Hepatocyte (in vitro differentiated cells): ENCODE data around the gene DNAJC1. TPM values are rescaled to one million over a fixed set of nuclear protein-coding genes. Genes with fewer than 3 reads are reported as not detected.

Source experiments
- DNase-seq: peaks from one replicate; pipeline ENCODE4 v3.0.0-alpha.2; 2016; ENCODE audit warnings: low spot score
- H2AFZ ChIP-seq: fragments of 200-600 bp; sonication (generic); 2 replicates; pipeline ENCODE4 v1.6.0; 2016; ENCODE audit warnings: antibody characterized with exemption, mild to moderate bottlenecking
- H3K27ac ChIP-seq: fragments of 200-600 bp; sonication (generic); 2 replicates; pipeline ENCODE4 v1.5.1; 2016; ENCODE audit warnings: mild to moderate bottlenecking
- H3K27me3 ChIP-seq: fragments of 200-600 bp; sonication (generic); 2 replicates; pipeline ENCODE4 v1.6.1; 2016
- H3K36me3 ChIP-seq: fragments of 200-600 bp; sonication (generic); replicated peaks from 2 replicates; pipeline ENCODE4 v1.5.1; 2016; ENCODE audit warnings: low read depth; ENCODE audit not compliant: insufficient read depth
- H3K4me1 ChIP-seq: fragments of 200-600 bp; sonication (generic); 2 replicates; pipeline ENCODE4 v1.5.1; 2016; ENCODE audit warnings: mild to moderate bottlenecking, moderate library complexity; ENCODE audit not compliant: insufficient read depth
- H3K4me2 ChIP-seq: fragments of 200-600 bp; sonication (generic); 2 replicates; pipeline ENCODE4 v1.6.0; 2016
- H3K4me3 ChIP-seq: fragments of 200-600 bp; sonication (generic); 2 replicates; pipeline ENCODE4 v1.5.1; 2016; ENCODE audit warnings: mild to moderate bottlenecking
- H3K79me2 ChIP-seq: fragments of 200-600 bp; sonication (generic); 2 replicates; pipeline ENCODE4 v1.6.0; 2017; ENCODE audit warnings: mild to moderate bottlenecking
- H3K9me2 ChIP-seq: fragments of 200-600 bp; sonication (generic); replicated peaks from 2 replicates; pipeline ENCODE4 v1.6.0; 2017; ENCODE audit warnings: mild to moderate bottlenecking; ENCODE audit not compliant: insufficient read depth
- H3K9me3 ChIP-seq: fragments of 200-600 bp; sonication (generic); 2 replicates; pipeline ENCODE4 v1.5.1; 2016; ENCODE audit warnings: low read depth, mild to moderate bottlenecking
- H4K20me1 ChIP-seq: fragments of 200-600 bp; sonication (generic); 2 replicates; pipeline ENCODE4 v1.6.0; 2016; ENCODE audit warnings: mild to moderate bottlenecking; ENCODE audit not compliant: insufficient read depth, poor library complexity, severe bottlenecking
- EZH2 ChIP-seq: fragments of 200-600 bp; sonication (generic); IDR thresholded peaks from 2 replicates; pipeline ENCODE4 v1.6.1; 2016; ENCODE audit warnings: antibody characterized with exemption, mild to moderate bottlenecking, borderline replicate concordance
- EZH2phosphoT487 ChIP-seq: fragments of 200-600 bp; sonication (generic); IDR thresholded peaks from one replicate; pipeline ENCODE4 v1.6.1; 2018; ENCODE audit warnings: antibody characterized with exemption, mild to moderate bottlenecking, low read depth, moderate library complexity; ENCODE audit not compliant: unreplicated experiment, severe bottlenecking
- WGBS: methylation state at CpG from one replicate; pipeline ENCODE4 v1.1.6; 2016; ENCODE audit warnings: low lambda C conversion rate; ENCODE audit errors: missing lambda C conversion rate; 5-methylcytosine and 5-hydroxymethylcytosine counted together
- polyA plus RNA-seq: library from polyadenylated mRNA; unstranded; fragments of >200 nt; fragmentation: Nextera tagmentation; extraction: Ambion mirVana; gene quantifications from 2 replicates; pipeline ENCODE4 v1.2.1, GENCODE V29; 2016
- total RNA-seq: library from RNA; depleted of rRNA; stranded (reverse); fragments of >200 nt; gene quantifications from 2 replicates; pipeline ENCODE4 v1.2.3, GENCODE V29; 2014
- TF ChIP-seq, protein P1 (sequence below): fragments of 200-600 bp; sonication (generic); IDR thresholded peaks from 2 replicates; pipeline ENCODE4 v1.5.1; 2016; ENCODE audit warnings: antibody characterized with exemption, mild to moderate bottlenecking; ENCODE audit not compliant: poor library complexity

The DNAJC1 gene
- total and polyA plus RNA-seq, 2 experiments from 2014 or later = 64.6 to 91.7 TPM

DNA sequence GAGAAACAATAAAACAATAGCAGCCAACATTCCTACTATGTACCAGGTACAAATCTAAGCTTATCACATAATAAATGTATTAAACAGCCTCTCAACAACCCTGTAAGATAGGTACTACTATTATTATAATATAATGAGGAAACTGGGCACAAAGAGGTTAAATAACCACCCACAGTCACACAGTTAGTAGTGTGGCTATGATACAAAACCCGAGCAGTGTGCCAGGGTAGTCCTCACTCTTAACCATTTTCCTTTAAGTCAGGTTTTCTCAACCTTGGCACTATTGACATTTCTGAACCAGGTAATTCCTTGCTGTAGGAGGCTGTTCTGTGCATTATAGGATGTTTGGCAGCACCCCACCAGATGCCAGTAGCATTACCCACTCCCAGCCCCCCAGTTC is 48.8 kb downstream of the DNAJC1 start:
- Histone ChIP-seq H3K9me3 (no peaks in the 10 kb centered on the region), H3K27ac (no peak overlapping the region), H2AFZ (no peak overlapping the region), H3K4me2 (no peak overlapping the region), H3K4me1 (no peaks in the 10 kb centered on the region), H3K9me2 (no peaks in the 10 kb centered on the region), H3K4me3 (no peak overlapping the region), H3K36me3 (no peaks in the 10 kb centered on the region), H4K20me1 (no peaks in the 10 kb centered on the region), H3K79me2 (peaks cover 15% of the 10 kb centered on the region), H3K27me3 (no peaks in the 10 kb centered on the region)
- WGBS = 81% methylated on average over 1 of the region's 1 CpG
- no peak for DNase-seq
- TF ChIP-seq EZH2 = no peak
- no peak for TF ChIP-seq EZH2phosphoT487

DNA sequence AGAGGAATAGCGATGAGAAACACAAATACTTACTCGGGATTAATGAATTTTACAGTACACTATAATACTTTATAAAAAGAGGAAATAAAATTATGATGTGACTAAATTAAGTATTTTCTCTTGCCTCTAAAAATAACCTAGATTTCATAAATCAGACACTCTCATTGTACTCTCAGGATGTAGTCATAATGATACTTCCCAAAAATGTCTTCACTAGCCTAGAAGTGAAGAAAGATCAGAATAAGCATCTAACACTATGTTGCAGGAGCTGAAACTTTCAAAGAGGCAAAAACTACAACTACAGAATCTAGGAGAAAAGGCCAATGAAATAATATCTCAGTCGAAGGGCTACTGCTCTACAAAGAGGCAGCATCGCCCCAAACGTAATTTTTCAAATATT is 49.4 kb downstream of the DNAJC1 start:
- Histone ChIP-seq H3K27ac (no peak overlapping the region), H3K9me3 (no peaks in the 10 kb centered on the region), H3K4me2 (no peak overlapping the region), H3K4me3 (no peak overlapping the region), H4K20me1 (no peaks in the 10 kb centered on the region), H3K36me3 (no peaks in the 10 kb centered on the region), H3K9me2 (no peaks in the 10 kb centered on the region), H2AFZ (no peak overlapping the region), H3K27me3 (no peaks in the 10 kb centered on the region), H3K79me2 (peaks cover 11% of the 10 kb centered on the region), H3K4me1 (no peaks in the 10 kb centered on the region)
- WGBS = 75% methylated on average over 5 of the region's 5 CpGs
- no peak for TF ChIP-seq EZH2phosphoT487
- TF ChIP-seq, protein P1, sequence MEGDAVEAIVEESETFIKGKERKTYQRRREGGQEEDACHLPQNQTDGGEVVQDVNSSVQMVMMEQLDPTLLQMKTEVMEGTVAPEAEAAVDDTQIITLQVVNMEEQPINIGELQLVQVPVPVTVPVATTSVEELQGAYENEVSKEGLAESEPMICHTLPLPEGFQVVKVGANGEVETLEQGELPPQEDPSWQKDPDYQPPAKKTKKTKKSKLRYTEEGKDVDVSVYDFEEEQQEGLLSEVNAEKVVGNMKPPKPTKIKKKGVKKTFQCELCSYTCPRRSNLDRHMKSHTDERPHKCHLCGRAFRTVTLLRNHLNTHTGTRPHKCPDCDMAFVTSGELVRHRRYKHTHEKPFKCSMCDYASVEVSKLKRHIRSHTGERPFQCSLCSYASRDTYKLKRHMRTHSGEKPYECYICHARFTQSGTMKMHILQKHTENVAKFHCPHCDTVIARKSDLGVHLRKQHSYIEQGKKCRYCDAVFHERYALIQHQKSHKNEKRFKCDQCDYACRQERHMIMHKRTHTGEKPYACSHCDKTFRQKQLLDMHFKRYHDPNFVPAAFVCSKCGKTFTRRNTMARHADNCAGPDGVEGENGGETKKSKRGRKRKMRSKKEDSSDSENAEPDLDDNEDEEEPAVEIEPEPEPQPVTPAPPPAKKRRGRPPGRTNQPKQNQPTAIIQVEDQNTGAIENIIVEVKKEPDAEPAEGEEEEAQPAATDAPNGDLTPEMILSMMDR = no peak
- no peak for TF ChIP-seq EZH2
- no peak for DNase-seq

DNA sequence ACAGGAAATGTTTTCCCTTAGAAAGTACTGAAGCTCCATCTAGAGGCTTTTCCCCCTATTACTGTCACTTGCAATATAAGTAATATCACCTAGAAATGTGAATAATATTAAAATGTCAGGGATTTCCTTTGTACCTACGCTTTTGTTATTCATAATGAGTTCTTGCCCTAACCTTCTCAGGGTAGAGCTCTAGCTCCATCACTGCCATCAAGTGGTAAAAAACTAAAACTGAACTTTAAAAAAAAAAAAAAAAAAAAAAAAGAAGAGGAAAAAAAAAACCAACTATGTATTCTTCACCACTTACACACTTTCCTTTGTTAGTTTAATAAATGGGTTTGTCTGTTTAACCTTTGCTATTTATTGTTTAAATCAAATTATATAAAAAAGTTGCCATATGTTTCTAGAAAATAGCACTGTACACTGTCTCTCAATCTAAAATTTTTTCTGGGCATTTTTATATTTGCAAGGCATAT is 49.9 kb downstream of the DNAJC1 start:
- TF ChIP-seq EZH2 = no peak
- TF ChIP-seq EZH2phosphoT487 = no peak
- TF ChIP-seq, protein P1 = peak; percentile 51
- H3K4me1 ChIP-seq = no peaks in the 10 kb centered on the region
- DNase-seq = peak; percentile 37
- WGBS = 13% methylated on average over 1 of the region's 1 CpG
- H3K9me2 ChIP-seq = no peaks in the 10 kb centered on the region
- H3K9me3 ChIP-seq = no peaks in the 10 kb centered on the region
- H3K79me2 ChIP-seq = peaks cover 5% of the 10 kb centered on the region
- no peaks in the 10 kb centered on the region for H3K27me3 ChIP-seq
- H3K4me2 ChIP-seq = no peak overlapping the region
- no peaks in the 10 kb centered on the region for H4K20me1 ChIP-seq
- no peak overlapping the region for H2AFZ ChIP-seq
- no peak overlapping the region for H3K4me3 ChIP-seq
- H3K36me3 ChIP-seq = no peaks in the 10 kb centered on the region
- H3K27ac ChIP-seq = no peak overlapping the region

DNA sequence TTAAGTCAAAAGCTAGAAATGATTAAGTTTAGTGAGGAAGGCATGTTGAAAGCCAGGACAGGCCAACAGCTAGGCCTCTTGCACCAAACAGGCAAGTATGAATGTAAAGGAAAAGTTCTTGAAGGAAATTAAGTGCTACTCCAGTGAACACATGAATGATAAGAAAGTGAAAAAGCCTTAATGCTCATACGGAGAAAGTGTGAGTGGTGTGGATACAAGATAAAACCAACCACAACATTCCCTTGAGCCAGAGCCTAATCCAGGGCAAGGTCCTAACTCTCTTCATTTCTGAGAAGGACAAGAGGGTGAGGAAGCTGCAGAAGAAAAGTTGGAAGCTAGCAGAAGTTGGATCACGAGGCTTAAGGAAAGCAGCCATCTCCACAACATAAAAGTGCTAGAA is 53.0 kb downstream of the DNAJC1 start:
- Histone ChIP-seq H3K9me3 (no peaks in the 10 kb centered on the region), H3K4me1 (no peaks in the 10 kb centered on the region), H3K4me2 (no peak overlapping the region), H3K9me2 (no peaks in the 10 kb centered on the region), H3K27me3 (no peaks in the 10 kb centered on the region), H4K20me1 (no peaks in the 10 kb centered on the region), H3K79me2 (peaks cover 2% of the 10 kb centered on the region), H3K27ac (no peak overlapping the region), H3K4me3 (no peak overlapping the region), H2AFZ (no peak overlapping the region), H3K36me3 (no peaks in the 10 kb centered on the region)
- DNase-seq = no peak
- WGBS = 82% methylated on average over 2 of the region's 2 CpGs
- TF ChIP-seq EZH2phosphoT487 (no peak), EZH2 (no peak)
- TF ChIP-seq, protein P1 = no peak
